GM18951 (cell line): ENCODE measurements around the gene ZFPM1.
"Not testable (repeated sequence)": the region's sequence is repeated elsewhere in the genome, so short reads cannot be mapped to it uniquely, and the experiment has no call there.

Experiments used
- POLR2A ChIP-seq: IDR thresholded peaks from 4 replicates; pipeline ENCODE4 v1.6.1; 2011; ENCODE audit warnings: mild to moderate bottlenecking; ENCODE audit not compliant: insufficient read length, insufficient read depth; ENCODE audit errors: extremely low read depth
- in situ Hi-C: fragments of 300-500 bp; cut with MboI; formaldehyde crosslinking; loops from one replicate; pipeline ENCODE4 v1.12.0; 2022; ENCODE audit warnings: low sequenced_read_pairs, mixed read lengths, inconsistent platforms; ENCODE audit not compliant: unreplicated experiment

ZFPM1 gene

DNA sequence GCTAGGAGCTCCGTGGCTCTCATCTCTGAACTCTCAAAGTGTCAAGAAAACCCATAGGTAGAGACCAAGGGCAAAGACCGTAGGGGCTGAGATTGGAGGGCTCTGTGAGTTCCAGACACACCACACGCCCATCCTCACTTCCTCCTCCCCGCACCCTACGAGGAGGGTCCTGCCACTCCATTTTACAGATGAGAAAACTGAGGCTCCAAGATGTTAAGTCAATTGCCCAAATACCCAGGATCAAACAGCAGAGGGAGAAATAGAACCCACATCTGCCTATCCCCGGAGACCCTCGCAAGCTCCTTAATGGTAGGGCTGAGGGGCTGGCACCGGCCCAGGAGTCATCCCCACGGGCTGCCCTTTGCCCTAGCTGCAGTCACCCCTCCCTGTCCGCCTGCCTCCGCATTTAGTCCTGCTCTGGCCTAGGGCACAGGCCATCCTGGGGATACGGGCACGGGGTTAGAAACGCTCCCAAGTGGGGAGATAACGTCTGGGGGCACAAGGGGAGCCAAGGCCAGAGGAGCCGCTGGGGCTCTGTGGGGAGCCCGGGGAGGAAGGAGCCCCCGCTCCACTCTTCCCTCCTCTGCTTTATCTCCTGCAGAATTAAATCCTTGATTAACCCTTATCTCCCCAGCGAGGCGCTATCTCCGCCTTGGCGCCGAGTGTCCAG, 63.0 kb downstream of the ZFPM1 start:
- in situ Hi-C loops = no loop called here
- no peak for TF ChIP-seq POLR2A

DNA sequence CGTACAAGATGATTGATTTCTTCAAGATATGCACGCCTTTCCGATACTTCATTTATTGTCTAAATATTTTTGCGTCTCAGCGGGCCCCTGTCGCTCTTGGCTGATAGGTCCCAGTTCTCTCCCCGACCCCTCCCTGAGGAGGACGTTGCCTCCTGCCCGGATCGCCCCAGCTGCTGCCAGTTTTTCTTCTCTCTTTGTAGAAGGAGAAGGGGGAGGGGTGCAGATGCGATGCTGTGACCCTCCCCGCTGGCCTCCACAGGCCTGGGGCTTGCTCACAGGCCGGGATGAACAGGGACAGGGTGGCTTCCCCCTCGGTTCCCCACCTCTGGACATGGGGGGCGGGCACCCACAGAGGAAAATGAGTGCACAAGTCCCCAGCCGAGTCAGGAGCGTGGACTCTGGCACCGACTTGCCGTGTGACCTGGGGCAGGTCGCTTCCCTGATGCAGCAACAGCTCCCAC, 63.6 kb downstream of the ZFPM1 start:
- TF ChIP-seq POLR2A = no peak

DNA sequence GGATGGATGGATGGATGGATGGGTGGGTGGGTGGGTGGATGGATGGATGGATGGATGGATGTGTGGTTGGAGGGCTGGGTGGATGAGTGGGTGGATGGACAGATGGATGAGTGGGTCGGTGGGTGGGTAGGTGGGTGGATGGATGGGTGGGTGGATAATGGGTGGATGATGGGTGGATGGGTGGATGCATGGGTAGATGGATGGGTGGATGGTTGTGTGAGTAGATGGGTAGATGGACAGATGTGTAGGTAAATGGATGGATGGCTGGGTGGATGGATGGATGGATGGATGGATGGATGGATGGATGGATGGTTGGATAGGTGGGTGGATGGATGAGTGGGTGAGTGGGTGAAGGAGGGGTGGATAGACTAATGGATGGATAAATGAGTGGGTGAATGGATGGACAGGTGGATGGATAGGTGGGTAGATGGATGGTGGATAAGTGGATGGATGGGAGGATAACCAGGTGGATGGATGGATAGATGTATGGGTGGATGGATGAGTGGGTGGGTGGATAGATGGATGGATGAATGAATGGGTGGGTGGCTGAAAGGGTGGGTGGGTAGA, 64.2 kb downstream of the ZFPM1 start:
- in situ Hi-C loops = not testable (repeated sequence)

More for the DNA sequence above, 63.6 kb downstream of the ZFPM1 start:
- in situ Hi-C loops = no loop called here

DNA sequence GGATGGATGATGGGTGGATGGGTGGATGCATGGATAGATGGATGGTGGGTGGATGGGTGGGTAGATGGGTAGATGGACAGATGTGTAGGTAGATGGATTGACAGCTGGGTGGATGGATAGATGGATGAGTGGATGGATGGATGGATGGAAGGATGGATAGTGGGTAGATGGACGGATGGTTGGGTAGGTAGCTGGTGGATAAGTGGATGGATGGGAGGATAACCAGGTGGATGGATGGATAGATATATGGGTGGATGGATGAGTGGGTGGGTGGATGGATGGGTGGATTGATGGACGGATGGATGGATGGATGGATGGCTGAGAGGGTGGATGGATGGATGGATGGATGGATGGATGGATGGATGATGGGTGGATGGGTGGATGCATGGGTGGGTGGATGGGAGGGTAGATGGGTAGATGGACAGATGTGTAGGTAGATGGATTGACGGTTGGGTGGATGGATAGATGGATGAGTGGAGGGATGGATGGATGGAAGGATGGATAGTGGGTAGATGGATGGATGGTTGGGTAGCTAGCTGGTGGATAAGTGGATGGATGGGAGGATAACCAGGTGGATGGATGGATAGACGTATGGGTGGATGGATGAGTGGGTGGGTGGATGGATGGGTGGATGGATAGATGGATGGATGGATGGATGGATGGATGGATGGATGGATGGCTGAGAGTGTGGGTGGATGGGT, 65.5 kb downstream of the ZFPM1 start:
- in situ Hi-C loops = not testable (repeated sequence)

GRCh38 chr16:88519240-88519639, 66.2 kb downstream of the ZFPM1 start:
- no peak for TF ChIP-seq POLR2A
- in situ Hi-C loops = no loop called here

DNA sequence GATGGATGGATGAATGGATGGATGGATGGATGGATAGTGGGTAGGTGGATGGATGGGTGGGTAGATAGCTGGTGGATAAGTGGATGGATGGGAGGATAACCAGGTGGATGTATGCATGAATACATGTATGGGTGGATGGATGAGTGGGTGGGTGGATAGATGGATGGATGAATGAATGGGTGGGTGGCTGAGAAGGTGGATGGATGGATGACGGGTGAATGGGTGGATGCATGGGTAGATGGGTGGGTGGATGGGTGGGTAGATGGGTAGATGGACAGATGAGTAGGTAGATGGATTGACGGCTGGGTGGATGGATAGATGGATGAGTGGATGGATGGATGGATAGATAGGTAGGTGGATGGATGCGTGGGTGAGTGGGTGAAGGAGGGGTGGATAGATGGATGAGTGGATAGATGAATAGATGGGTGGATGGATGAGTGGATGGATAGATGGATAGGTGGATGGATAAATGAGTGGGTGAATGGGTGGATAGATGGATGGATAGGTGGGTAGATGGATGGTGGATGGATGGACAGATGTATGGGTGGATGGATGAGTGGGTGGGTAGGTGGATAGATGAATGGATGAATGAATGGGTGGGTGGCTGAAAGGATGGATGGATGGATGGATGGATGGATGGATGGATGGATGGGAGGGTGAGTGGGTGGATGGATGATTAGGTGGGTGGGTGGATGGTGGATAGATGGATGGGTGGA, 67.0 kb downstream of the ZFPM1 start:
- in situ Hi-C loops = loop anchor here (10.0 kb wide), 1 partner anchor 65 kb away; the partner anchor contains the start of gene ZFPM1
- no peak for TF ChIP-seq POLR2A

GRCh38 chr16:88521674-88522073, 68.6 kb downstream of the ZFPM1 start:
- TF ChIP-seq POLR2A = no peak
- in situ Hi-C loops = loop anchor here (10.0 kb wide), 1 partner anchor 67 kb away; the partner anchor contains the start of gene ZFPM1

GRCh38 chr16:88522276-88522949, 69.3 kb downstream of the ZFPM1 start:
- in situ Hi-C loops = loop anchor here (10.0 kb wide), 1 partner anchor 68 kb away; the partner anchor contains the start of gene ZFPM1
- no peak for TF ChIP-seq POLR2A

DNA sequence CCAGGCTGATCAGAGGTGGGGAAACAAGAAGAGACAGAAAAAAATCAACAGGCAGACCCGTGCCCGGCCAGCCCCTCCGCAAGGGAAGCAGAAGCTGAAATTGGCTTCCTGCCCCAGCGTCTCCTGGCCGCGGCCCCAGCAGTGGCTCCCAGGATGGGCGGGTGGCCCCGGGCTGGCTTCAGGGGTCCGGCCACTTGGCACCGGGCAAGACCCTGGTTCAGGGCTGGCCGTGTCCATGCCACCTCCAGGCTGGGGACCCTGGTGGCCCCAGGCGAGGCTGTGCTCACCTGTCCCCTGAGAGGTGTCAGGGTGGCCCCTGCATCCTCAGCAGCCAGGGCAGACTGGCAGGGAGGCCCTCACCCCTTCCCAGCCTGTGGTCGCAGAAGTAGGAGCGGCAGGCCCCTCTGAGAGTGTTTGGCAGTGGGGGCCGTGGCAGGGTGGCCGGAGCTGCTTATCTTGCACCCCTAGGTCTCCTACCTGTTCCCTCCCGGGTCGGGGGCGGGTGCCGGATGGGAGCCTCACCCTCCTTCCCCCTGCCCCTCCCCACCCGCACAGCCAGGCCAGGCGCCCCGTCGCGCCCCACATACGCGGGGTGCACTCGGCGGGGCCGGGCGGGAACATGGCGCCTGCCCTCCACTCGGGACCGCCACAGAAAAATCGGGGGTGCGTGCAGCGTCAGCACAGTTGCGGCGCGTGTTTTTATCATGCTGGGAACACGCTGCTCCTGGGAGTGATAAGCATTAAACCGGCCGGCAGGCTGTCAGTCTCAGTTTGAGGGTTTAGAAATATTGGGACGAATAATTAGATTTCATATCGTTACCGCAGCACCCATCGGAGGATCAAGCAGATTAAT, 70.5 kb downstream of the ZFPM1 start:
- in situ Hi-C loops = loop anchor here (10.0 kb wide), 1 partner anchor 69 kb away; the partner anchor contains the start of gene ZFPM1
- no peak for TF ChIP-seq POLR2A

DNA sequence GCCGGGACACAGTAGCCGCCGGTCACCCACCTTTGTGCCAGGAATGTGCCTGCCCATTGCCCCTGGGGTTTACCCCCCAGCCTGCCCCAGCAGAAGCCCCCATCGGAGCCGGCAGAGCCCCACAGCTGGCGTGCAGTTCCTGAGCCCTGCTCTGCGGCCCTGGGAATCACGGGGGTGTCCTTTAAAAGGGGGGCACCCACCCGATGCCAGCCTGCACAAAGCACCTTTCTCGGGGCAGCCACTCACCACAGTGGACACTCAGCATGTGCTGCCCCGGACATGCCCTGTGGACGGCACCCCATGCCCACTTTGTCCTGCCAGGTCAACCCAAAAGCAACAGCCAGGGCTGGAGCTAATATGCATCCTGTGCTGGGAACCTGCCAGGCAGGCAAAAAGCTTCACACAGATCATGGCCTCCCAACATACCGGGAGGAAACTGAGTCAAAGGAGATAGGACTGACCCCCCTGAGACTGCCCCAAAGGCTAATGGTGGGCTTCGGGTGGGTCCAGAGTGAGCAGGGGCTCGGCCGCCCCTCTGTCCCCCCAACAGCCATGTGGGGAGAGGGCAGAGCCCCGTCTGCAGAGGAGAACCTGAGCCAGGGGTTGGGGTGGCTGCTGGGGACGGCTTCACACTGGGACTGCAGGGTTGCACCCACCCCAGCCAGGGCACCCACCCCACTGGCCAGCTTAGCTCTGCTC, 71.3 kb downstream of the ZFPM1 start:
- no peak for TF ChIP-seq POLR2A
- in situ Hi-C loops = loop anchor here (10.0 kb wide), 1 partner anchor 70 kb away; the partner anchor contains the start of gene ZFPM1

DNA sequence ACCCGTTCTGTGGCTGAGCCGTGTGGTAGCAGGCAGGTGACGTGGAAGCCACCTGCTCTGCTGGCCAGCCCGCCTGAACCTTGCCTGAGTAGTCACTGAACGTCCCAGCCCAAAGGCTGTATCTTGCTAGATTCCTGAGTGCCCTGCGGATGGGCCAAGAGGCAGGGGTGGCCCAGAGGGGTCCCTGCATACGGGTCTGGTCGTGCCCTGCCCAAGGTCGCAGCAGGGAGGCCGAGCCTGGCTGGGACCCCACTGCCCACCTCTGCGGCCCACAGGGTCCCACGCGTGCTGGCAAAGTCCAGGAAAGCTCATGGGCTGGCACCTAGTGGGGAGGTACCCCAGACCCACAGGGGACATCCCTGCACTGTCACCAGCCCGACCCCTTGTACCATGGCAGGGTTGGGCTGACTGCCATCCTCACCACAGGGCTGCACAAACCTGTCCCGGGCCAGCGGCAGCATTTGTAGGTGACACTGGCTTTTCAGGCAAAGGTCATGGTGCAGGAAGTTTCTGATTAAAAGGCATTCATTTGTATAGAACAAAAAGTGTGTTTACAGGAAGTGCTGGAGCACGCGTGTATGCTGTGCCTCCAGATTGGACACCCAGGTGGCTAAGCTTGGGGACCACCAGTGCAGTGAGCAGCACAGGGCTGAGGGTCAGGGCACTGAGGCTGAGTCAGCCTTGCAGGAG, 72.0 kb downstream of the ZFPM1 start:
- in situ Hi-C loops = loop anchor here (10.0 to 25.0 kb wide), 2 partner anchors 70 to 563 kb away; partner anchors contain the start of genes BANP and ZFPM1
- no peak for TF ChIP-seq POLR2A
